Endothelial cell of umbilical vein (primary cell): ENCODE measurements around the gene SGMS2. TPM values are rescaled to one million over a fixed set of nuclear protein-coding genes. Genes with fewer than 3 reads are reported as not detected.

Experiments
- BruUV-seq: library from RNA; stranded (reverse); fragments of 400-500 nt; replicated peaks from 2 replicates; lab custom pipeline; 2021; lab: Mats Ljungman, UMichigan
- CTCF ChIA-PET: fragments of 300-600, 350-600 bp; sonication (Branson Sonifier 250); formaldehyde crosslinking; loops from one replicate; lab custom pipeline; 2021; ENCODE audit warnings: antibody characterized with exemption, inconsistent platforms; lab: Charles Lee
- POLR2A ChIA-PET: fragments of 300-600, 350-600 bp; sonication (Branson Sonifier 250); formaldehyde crosslinking; loops from one replicate; lab custom pipeline; 2021; ENCODE audit warnings: antibody characterized with exemption, inconsistent platforms; lab: Charles Lee
- DNase-seq: peaks from one replicate; pipeline ENCODE4 v3.0.0-alpha.2; 2011; ENCODE audit warnings: low read depth, low spot score
- FAIRE-seq: peaks from 2 replicates; lab custom pipeline; 2011; peaks lifted over from hg19 to GRCh38; lab: Jason Lieb, UNC
- H2AFZ ChIP-seq: 2 replicates; pipeline ENCODE4 v1.6.0; 2012; ENCODE audit warnings: low read depth, low read length, control low read depth, inconsistent platforms
- H3K27ac ChIP-seq: 2 replicates; pipeline ENCODE4 v1.5.1; 2011; ENCODE audit warnings: low read depth, mild to moderate bottlenecking, control low read depth, low read length, moderate library complexity; ENCODE audit not compliant: insufficient read depth
- H3K27me3 ChIP-seq, 2 experiments: 2 replicates each; pipeline versions ENCODE4 v1.6.0 to v1.6.1; 2011; ENCODE audit warnings: low read length in 2 of 2, mixed read lengths in 1 of 2; ENCODE audit not compliant: control insufficient read depth in 2 of 2, insufficient read depth in 2 of 2
- H3K36me3 ChIP-seq, 2 experiments: 2 replicates in 1 of 2; 3 replicates in 1 of 2; pipeline ENCODE4 v1.5.1; 2011; ENCODE audit warnings: low read length in 2 of 2, mild to moderate bottlenecking in 1 of 2, moderate library complexity in 1 of 2; ENCODE audit not compliant: control insufficient read depth in 2 of 2, insufficient read depth in 2 of 2; ENCODE audit errors: extremely low read depth in 1 of 2
- H3K4me1 ChIP-seq: 3 replicates; pipeline ENCODE4 v1.5.1; 2011; ENCODE audit warnings: mild to moderate bottlenecking, low read length; ENCODE audit not compliant: control insufficient read depth, insufficient read depth; ENCODE audit errors: extremely low read depth
- H3K4me2 ChIP-seq: 2 replicates; pipeline ENCODE4 v1.6.1; 2011; ENCODE audit warnings: low read length, control low read depth, mixed read lengths; ENCODE audit not compliant: insufficient read depth
- H3K4me3 ChIP-seq, 3 experiments: fragments of 200-600 bp in 1 of 3; sonication (generic), shearing (Covaris generic) in 1 of 3; replicated peaks in 1 of 3; 2 replicates each; pipeline ENCODE4 v1.5.1; 2011 to 2016; ENCODE audit warnings: control low read depth in 3 of 3, low read length in 3 of 3, mild to moderate bottlenecking in 2 of 3, inconsistent platforms in 1 of 3, low read depth in 1 of 3, moderate library complexity in 1 of 3; ENCODE audit not compliant: insufficient read depth in 1 of 3
- H3K79me2 ChIP-seq: 2 replicates; pipeline ENCODE4 v1.6.0; 2012; ENCODE audit warnings: low read length, inconsistent platforms; ENCODE audit not compliant: control insufficient read depth, insufficient read depth
- H3K9ac ChIP-seq: replicated peaks from 2 replicates; pipeline ENCODE3; 2011; ENCODE audit warnings: low read length, control low read depth; ENCODE audit not compliant: insufficient read depth; ENCODE audit errors: extremely low read depth
- H3K9me1 ChIP-seq: replicated peaks from 3 replicates; pipeline ENCODE4 v1.6.0; 2011; ENCODE audit warnings: mild to moderate bottlenecking, low read length; ENCODE audit not compliant: control insufficient read depth, insufficient read depth; ENCODE audit errors: extremely low read depth
- H3K9me3 ChIP-seq: replicated peaks from 2 replicates; pipeline ENCODE4 v1.5.1; 2012; ENCODE audit warnings: low read length, inconsistent platforms; ENCODE audit not compliant: control insufficient read depth, insufficient read depth
- H4K20me1 ChIP-seq: replicated peaks from 2 replicates; pipeline ENCODE3; 2011; ENCODE audit warnings: mild to moderate bottlenecking, low read length; ENCODE audit not compliant: control insufficient read depth, insufficient read depth; ENCODE audit errors: extremely low read depth
- CTCF ChIP-seq, 2 donors: IDR thresholded peaks; 1 replicate in 1 of 2; 2 replicates in 1 of 2; pipeline ENCODE4 v1.5.1; 2011; ENCODE audit warnings: low read length in 2 of 2, mild to moderate bottlenecking in 2 of 2, moderate library complexity in 2 of 2, control low read depth in 1 of 2, inconsistent platforms in 1 of 2, low read depth in 1 of 2; ENCODE audit not compliant: insufficient read depth in 1 of 2; ENCODE audit errors: extremely low read depth in 1 of 2
- EZH2 ChIP-seq: IDR thresholded peaks from 2 replicates; pipeline ENCODE4 v1.6.1; 2012; ENCODE audit warnings: borderline replicate concordance, low read depth, mild to moderate bottlenecking, moderate library complexity, low read length, inconsistent platforms; ENCODE audit not compliant: severe bottlenecking
- FOS ChIP-seq: IDR thresholded peaks from 2 replicates; pipeline ENCODE4 v1.6.1; 2011; ENCODE audit warnings: mild to moderate bottlenecking, low read length, moderate library complexity, borderline replicate concordance; ENCODE audit not compliant: insufficient read depth
- GATA2 ChIP-seq: IDR thresholded peaks from 2 replicates; pipeline ENCODE4 v1.7.0; 2011; ENCODE audit warnings: low read depth, mild to moderate bottlenecking, moderate library complexity, mixed read lengths, low read length; ENCODE audit not compliant: insufficient read length, insufficient read depth
- JUN ChIP-seq: IDR thresholded peaks from 2 replicates; pipeline ENCODE4 v1.6.1; 2011; ENCODE audit warnings: borderline replicate concordance, low read depth; ENCODE audit not compliant: insufficient read length, insufficient read depth
- MAX ChIP-seq: IDR thresholded peaks from 2 replicates; pipeline ENCODE4 v1.6.1; 2011; ENCODE audit not compliant: insufficient read depth, insufficient read length
- MYC ChIP-seq: IDR thresholded peaks from one replicate; pipeline ENCODE4 v1.6.1; 2011; ENCODE audit warnings: mild to moderate bottlenecking, low read depth, low read length
- POLR2A ChIP-seq: IDR thresholded peaks from 2 replicates; pipeline ENCODE4 v1.6.1; 2012; ENCODE audit warnings: low read depth, mild to moderate bottlenecking, control low read depth, low read length
- POLR2AphosphoS5 ChIP-seq: IDR thresholded peaks from 2 replicates; pipeline ENCODE4 v1.6.1; 2012; ENCODE audit warnings: low read depth, mild to moderate bottlenecking, control low read depth, low read length, moderate library complexity; ENCODE audit not compliant: insufficient read depth
- dilution Hi-C: fragments of 300-500 bp; cut with MboI; formaldehyde crosslinking; loops from one replicate; pipeline ENCODE4 v1.15.0; 2019; ENCODE audit warnings: low sequenced_read_pairs; ENCODE audit not compliant: extremely low pct_ligation_motif_present
- intact Hi-C: fragments of 100-400 bp; cut with micrococcal nuclease; formaldehyde crosslinking; loops from one replicate; pipeline ENCODE4 v1.10.0; 2022
- polyA plus RNA-seq, 4 experiments: library from polyadenylated mRNA; depleted of rRNA in 3 of 4; stranded (reverse) in 3 of 4; unstranded in 1 of 4; fragments of >200 nt; gene quantifications; 2 replicates each; pipeline versions ENCODE4 v1.2.1 to v1.2.3, GENCODE V29; 2011 to 2012; ENCODE audit warnings: missing spikeins in 1 of 4
- total RNA-seq: library from RNA; stranded (reverse); gene quantifications from 2 replicates; pipeline ENCODE4 v1.2.3, GENCODE V29; 2021

The SGMS2 gene
- total and polyA plus RNA-seq, 2 donors (not counting 3 experiments of a cell fraction or from before 2014, with no cell fraction given): 33.0 to 33.2 TPM

- peak overlapping the region; percentile 30 for H3K9ac ChIP-seq
- BruUV-seq: no TSS peak
- H3K4me1 ChIP-seq: peaks cover 27% of the 10 kb centered on the region
- dilution Hi-C loops (no loop called here), intact Hi-C loops (loop anchor here (1.0 to 2.0 kb wide), 3 partner anchors 34 to 50 kb away; partner anchors contain the start of gene SGMS2)
- H4K20me1 ChIP-seq: no peaks in the 10 kb centered on the region
- DNase-seq: peak; percentile 85
- no peak overlapping the region for H2AFZ ChIP-seq
- POLR2A ChIA-PET: interaction anchor here (1.4 kb wide), 1 partner anchor 38 kb away, joined by 3 read pairs; the partner anchor contains the start of gene SGMS2
- H3K27ac ChIP-seq: peak overlapping the region; percentile 79
- TF ChIP-seq POLR2A (no peak), JUN (peak; percentile 83), EZH2 (no peak), CTCF (IDR thresholded peaks at IDR 0.05; ENCODE audit: extremely low read depth in 1 of 2, insufficient read depth in 1 of 2, low read depth in 1 of 2, low read length in 2 of 2) (no peak), MAX (no peak), MYC (no peak), GATA2 (peak; percentile 58), POLR2AphosphoS5 (peak; percentile 71), FOS (peak; percentile 75)
- H3K4me2 ChIP-seq: peak overlapping the region; percentile 37
- CTCF ChIA-PET: interaction anchor here (1.3 to 1.8 kb wide), 4 partner anchors 9 to 36 kb away, joined by 3 to 8 read pairs (median 4); no protein-coding TSS in a partner anchor
- FAIRE-seq: peak; percentile 96
- no peaks in the 10 kb centered on the region for H3K9me1 ChIP-seq
- H3K36me3 ChIP-seq: no peaks in the 10 kb centered on the region
- no peaks in the 10 kb centered on the region for H3K79me2 ChIP-seq
- H3K27me3 ChIP-seq: no peaks in the 10 kb centered on the region
- no peaks in the 10 kb centered on the region for H3K9me3 ChIP-seq
- H3K4me3 ChIP-seq: no peak overlapping the region
Observed at GRCh38 chr4:107862658-107863057, 37.9 kb downstream of the SGMS2 start.
